Keratinocyte (primary cell): ENCODE data around the gene EXOSC5. TPM values are rescaled to one million over a fixed set of nuclear protein-coding genes. Genes with fewer than 3 reads are reported as not detected.

Source experiments
- DNase-seq: peaks from one replicate; pipeline ENCODE4 v3.0.0-alpha.2; 2011; ENCODE audit warnings: low read depth, missing footprints, low spot score
- FAIRE-seq: peaks from 2 replicates; lab custom pipeline; 2011; peaks lifted over from hg19 to GRCh38; lab: Jason Lieb, UNC
- H2AFZ ChIP-seq: 2 replicates; pipeline ENCODE4 v1.6.0; 2012; ENCODE audit warnings: low read length, control low read depth, inconsistent platforms; ENCODE audit not compliant: control insufficient read depth
- H3K27ac ChIP-seq: 2 replicates; pipeline ENCODE4 v1.5.1; 2011; ENCODE audit warnings: low read length; ENCODE audit not compliant: control insufficient read depth, insufficient read depth
- H3K27me3 ChIP-seq: 3 replicates; pipeline ENCODE4 v1.6.0; 2011; ENCODE audit warnings: low read length; ENCODE audit not compliant: control insufficient read depth, insufficient read depth; ENCODE audit errors: extremely low read depth
- H3K36me3 ChIP-seq, 2 experiments: 2 replicates in 1 of 2; 3 replicates in 1 of 2; pipeline ENCODE4 v1.5.1; 2011; ENCODE audit warnings: low read length in 2 of 2, mild to moderate bottlenecking in 1 of 2; ENCODE audit not compliant: control insufficient read depth in 2 of 2, insufficient read depth in 2 of 2; ENCODE audit errors: extremely low read depth in 1 of 2
- H3K4me1 ChIP-seq: 3 replicates; pipeline ENCODE4 v1.5.1; 2011; ENCODE audit warnings: low read length; ENCODE audit not compliant: control insufficient read depth, insufficient read depth; ENCODE audit errors: extremely low read depth
- H3K4me2 ChIP-seq: 3 replicates; pipeline ENCODE4 v1.6.0; 2011; ENCODE audit warnings: low read depth, low read length; ENCODE audit not compliant: control insufficient read depth, insufficient read depth; ENCODE audit errors: extremely low read depth
- H3K4me3 ChIP-seq, 3 experiments: fragments of 200-600 bp in 1 of 3; sonication (generic) in 1 of 3; 2 replicates in 2 of 3; 3 replicates in 1 of 3; pipeline ENCODE4 v1.5.1; 2011 to 2016; ENCODE audit warnings: low read length in 3 of 3, mild to moderate bottlenecking in 3 of 3, control low read depth in 2 of 3, inconsistent platforms in 1 of 3, low read depth in 1 of 3, mixed read lengths in 1 of 3, mixed run types in 1 of 3, moderate library complexity in 1 of 3; ENCODE audit not compliant: control insufficient read depth in 2 of 3, insufficient read depth in 2 of 3; ENCODE audit errors: extremely low read depth in 1 of 3
- H3K79me2 ChIP-seq: 2 replicates; pipeline ENCODE4 v1.6.0; 2012; ENCODE audit warnings: low read length; ENCODE audit not compliant: control insufficient read depth, insufficient read depth
- H3K9ac ChIP-seq: 3 replicates; pipeline ENCODE4 v1.6.0; 2011; ENCODE audit warnings: low read length; ENCODE audit not compliant: control insufficient read depth, insufficient read depth; ENCODE audit errors: extremely low read depth
- H3K9me1 ChIP-seq: 3 replicates; pipeline ENCODE4 v1.6.0; 2011; ENCODE audit warnings: low read length; ENCODE audit not compliant: control insufficient read depth, insufficient read depth; ENCODE audit errors: extremely low read depth
- H3K9me3 ChIP-seq: 2 replicates; pipeline ENCODE4 v1.5.1; 2012; ENCODE audit warnings: low read depth, low read length; ENCODE audit not compliant: control insufficient read depth
- H4K20me1 ChIP-seq: 3 replicates; pipeline ENCODE4 v1.6.0; 2011; ENCODE audit warnings: low read length; ENCODE audit not compliant: control insufficient read depth, insufficient read depth; ENCODE audit errors: extremely low read depth
- CTCF ChIP-seq, 3 experiments: IDR thresholded peaks in 1 of 3; conservative IDR thresholded peaks in 1 of 3; optimal IDR thresholded peaks in 1 of 3; 2 replicates in 2 of 3; 3 replicates in 1 of 3; pipeline versions ENCODE3 to v1.5.1; 2011; ENCODE audit warnings: low read length in 3 of 3, mild to moderate bottlenecking in 3 of 3, moderate library complexity in 2 of 3, control low read depth in 1 of 3, inconsistent platforms in 1 of 3; ENCODE audit not compliant: insufficient read depth in 2 of 3; ENCODE audit errors: extremely low read depth in 1 of 3
- EZH2 ChIP-seq: IDR thresholded peaks from one replicate; pipeline ENCODE4 v1.6.1; 2012; ENCODE audit warnings: inconsistent platforms, mild to moderate bottlenecking, low read length, moderate library complexity
- dilution Hi-C: fragments of 300-500 bp; cut with MboI; formaldehyde crosslinking; loops from one replicate; pipeline ENCODE4 v1.7.0; 2020; ENCODE audit warnings: low sequenced_read_pairs; ENCODE audit not compliant: extremely low pct_ligation_motif_present
- polyA plus RNA-seq, 5 experiments: library from polyadenylated mRNA; depleted of rRNA in 3 of 5; stranded (reverse) in 3 of 5; stranded (forward) in 1 of 5; unstranded in 1 of 5; fragments of >200 nt; gene quantifications; 1 replicate in 1 of 5; 2 replicates in 3 of 5; 3 replicates in 1 of 5; pipeline versions ENCODE4 v1.2.1 to v1.2.3, GENCODE V29; 2011 to 2012; ENCODE audit warnings: missing spikeins in 2 of 5, low read depth in 1 of 5, low replicate concordance in 1 of 5

Gene EXOSC5
- polyA plus RNA-seq, 1 donor (not counting 4 experiments of a cell fraction or from before 2014, with no cell fraction given), result 12.5 TPM

- no peak for FAIRE-seq
- H3K27ac ChIP-seq, result no peak overlapping the region
- dilution Hi-C loops, result no loop called here
Observed at GRCh38 chr19:41416194-41416674, 19.1 kb upstream of the EXOSC5 start.

GRCh38 chr19:41415154-41415571 is 18.0 kb upstream of the EXOSC5 start:
- FAIRE-seq (no peak), DNase-seq (no peak)
- dilution Hi-C loops, result no loop called here
- TF ChIP-seq CTCF (optimal IDR thresholded peaks at IDR 0.05 in 1 of 3, IDR thresholded peaks at IDR 0.05 in 1 of 3, conservative IDR thresholded peaks at IDR 0.05 in 1 of 3; ENCODE audit: extremely low read depth in 1 of 3, insufficient read depth in 2 of 3, low read length in 3 of 3), result no peak
- TF ChIP-seq EZH2, result no peak
- Histone ChIP-seq H3K4me2 (no peak overlapping the region), H3K27ac (no peak overlapping the region), H3K36me3 (peaks cover 7 to 8% of the 10 kb centered on the region in 2 experiments), H3K27me3 (no peaks in the 10 kb centered on the region), H3K79me2 (no peaks in the 10 kb centered on the region), H3K4me3 (no peak overlapping the region), H3K9ac (no peak overlapping the region), H3K9me1 (no peaks in the 10 kb centered on the region), H3K9me3 (no peaks in the 10 kb centered on the region), H3K4me1 (no peaks in the 10 kb centered on the region), H4K20me1 (no peaks in the 10 kb centered on the region), H2AFZ (no peak overlapping the region)

More at GRCh38 chr19:41416194-41416674, 19.1 kb upstream of the EXOSC5 start:
- DNase-seq, result no peak
- no peak for TF ChIP-seq CTCF (optimal IDR thresholded peaks at IDR 0.05 in 1 of 3, IDR thresholded peaks at IDR 0.05 in 1 of 3, conservative IDR thresholded peaks at IDR 0.05 in 1 of 3; ENCODE audit: extremely low read depth in 1 of 3, insufficient read depth in 2 of 3, low read length in 3 of 3)
- TF ChIP-seq EZH2, result no peak
- Histone ChIP-seq H3K36me3 (peaks cover 7 to 8% of the 10 kb centered on the region in 2 experiments), H3K9me3 (no peaks in the 10 kb centered on the region), H4K20me1 (no peaks in the 10 kb centered on the region), H3K4me1 (no peaks in the 10 kb centered on the region), H3K9ac (no peak overlapping the region), H3K4me2 (no peak overlapping the region), H3K4me3 (no peak overlapping the region), H3K9me1 (no peaks in the 10 kb centered on the region), H3K27me3 (no peaks in the 10 kb centered on the region), H2AFZ (no peak overlapping the region), H3K79me2 (no peaks in the 10 kb centered on the region)
